GM19023 (cell line): ENCODE results near the gene GID8.

Experiments used
- ATAC-seq: cut with Tn5 transposase; IDR thresholded peaks from one replicate; pipeline ENCODE4 v1.9.1; 2021; ENCODE audit warnings: mild to moderate bottlenecking, moderate library complexity; ENCODE audit not compliant: unreplicated experiment

GID8 gene

DNA sequence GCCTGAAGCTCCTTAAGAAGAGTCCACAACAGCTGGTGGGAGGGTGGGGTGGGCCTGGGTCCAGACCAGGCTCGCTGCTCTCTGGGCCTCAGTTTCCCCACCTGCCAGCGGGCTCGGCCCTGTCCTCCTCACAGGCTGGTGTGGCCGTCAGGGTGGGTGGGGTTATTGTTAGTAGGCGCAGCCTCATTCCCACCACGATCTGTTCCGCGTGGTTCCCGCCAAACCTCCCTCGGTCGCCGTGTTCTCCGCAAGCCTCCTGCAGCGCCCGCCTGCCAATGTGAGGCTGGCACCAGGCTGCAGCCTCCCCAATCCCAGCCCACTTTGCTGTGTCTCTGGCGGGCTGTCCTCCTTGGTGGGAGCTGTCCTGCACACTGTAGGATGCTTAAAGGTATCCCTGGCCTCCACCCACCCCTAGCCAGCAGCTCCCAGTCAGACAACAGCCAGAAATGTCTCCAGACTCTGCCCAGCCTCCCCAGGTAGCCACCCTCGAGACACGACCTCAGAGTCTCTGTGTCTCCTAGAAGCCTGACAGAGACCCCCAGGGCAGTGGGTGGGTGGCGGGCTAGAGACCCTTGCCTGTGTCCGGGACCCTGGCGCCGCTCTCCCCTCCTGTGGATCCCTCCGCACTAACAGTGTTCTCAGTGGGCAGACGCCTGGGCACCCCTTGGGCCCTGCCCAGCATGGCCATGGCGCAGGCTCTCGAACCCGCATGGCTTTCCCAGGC is 29.8 kb downstream of the GID8 start:
- no peak for ATAC-seq

- ATAC-seq, result no peak
Measured at GRCh38 chr20:62968378-62969178, 30.6 kb downstream of the GID8 start.

DNA sequence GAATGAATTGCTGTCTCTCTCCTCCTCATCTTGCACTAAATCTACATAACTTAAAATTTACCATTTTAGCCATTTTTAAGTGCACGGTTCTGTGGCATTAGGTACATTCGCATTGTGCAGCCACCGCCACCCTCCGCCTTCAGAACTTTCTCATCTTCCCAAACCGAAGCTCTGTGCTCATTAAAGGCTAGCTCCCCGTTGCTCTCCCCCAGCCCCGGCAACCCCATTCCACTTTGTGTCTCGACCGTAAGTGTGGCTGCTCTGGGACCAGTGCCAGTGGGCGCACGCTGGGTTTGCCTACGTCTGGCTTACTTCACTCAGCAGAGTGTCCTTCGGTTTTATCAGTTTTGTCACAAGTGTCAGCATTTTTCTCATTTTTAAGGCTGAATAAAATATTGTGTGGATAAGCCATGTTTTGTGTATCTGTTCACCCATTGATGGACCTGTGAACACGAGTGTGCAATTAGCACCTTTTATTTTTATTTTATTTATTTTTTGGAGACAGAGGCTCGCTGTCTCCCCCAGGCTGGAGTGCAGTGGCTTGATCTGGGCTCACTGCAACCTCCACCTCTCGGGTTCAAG is 31.3 kb downstream of the GID8 start:
- no peak for ATAC-seq

DNA sequence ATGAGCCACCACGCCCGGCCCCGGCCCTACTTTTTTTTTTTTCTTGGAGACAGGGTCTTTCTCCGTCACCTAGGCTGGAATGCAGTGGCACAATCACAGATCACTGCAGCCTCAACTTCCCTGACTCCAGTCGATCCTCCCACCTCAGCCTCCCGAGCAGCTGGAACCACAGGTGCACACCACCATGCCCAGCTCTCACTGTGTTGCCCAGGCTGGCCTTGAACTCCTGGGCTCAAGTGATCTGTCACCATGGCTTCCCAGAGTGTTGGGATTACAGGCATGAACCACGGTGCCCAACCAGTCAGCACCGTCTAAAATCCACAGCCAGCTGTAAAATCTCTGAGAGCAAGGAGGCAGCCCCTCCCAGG is 32.0 kb downstream of the GID8 start:
- ATAC-seq, result no peak

- no peak for ATAC-seq
Measured at GRCh38 chr20:62970307-62971210, 32.6 kb downstream of the GID8 start.

GRCh38 chr20:62971211-62971949 is 33.4 kb downstream of the GID8 start:
- ATAC-seq, result no peak

DNA sequence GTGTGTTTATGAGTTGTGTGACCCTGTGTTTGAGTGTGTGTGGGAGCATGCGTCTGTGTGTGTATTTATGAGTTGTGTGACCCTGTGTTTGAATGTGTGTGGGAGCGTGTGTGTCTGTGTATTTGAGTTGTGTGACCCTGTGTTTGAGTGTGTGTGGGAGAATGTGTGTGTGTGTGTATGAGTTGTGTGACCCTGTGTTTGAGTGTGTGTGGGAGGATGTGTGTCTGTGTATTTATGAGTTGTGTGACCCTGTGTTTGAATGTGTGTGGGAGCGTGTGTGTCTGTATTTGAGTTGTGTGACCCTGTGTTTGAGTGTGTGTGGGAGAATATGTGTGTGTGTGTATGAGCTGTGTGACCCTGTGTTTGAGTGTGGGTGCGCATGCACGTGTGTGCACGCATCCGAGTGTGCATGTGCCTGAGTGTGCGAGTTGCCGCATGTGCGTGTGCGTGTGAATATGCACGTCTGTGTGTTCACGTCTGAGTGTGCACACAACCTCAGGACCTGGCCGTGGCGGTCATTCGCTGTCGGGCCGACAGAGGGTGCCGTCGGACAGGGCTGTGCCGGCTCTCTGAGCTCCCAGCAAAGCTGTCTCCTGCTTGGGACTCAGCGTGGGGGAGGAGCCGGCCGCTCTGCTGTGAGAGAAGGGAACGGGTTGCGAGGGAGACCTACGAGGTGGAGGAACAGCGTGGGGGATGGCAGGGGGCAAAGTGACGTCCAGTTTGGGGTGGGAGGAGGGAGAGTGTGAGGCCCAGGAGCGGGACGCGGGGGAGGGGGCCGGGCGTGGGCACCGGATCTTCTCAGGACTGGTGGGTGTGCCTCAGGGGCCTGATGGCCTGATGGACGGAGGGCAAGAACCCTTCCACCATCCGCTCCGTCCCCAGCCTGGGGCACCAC is 34.2 kb downstream of the GID8 start:
- peak; percentile 74 for ATAC-seq

- no peak for ATAC-seq
Measured at GRCh38 chr20:62972845-62973745, 35.1 kb downstream of the GID8 start.

DNA sequence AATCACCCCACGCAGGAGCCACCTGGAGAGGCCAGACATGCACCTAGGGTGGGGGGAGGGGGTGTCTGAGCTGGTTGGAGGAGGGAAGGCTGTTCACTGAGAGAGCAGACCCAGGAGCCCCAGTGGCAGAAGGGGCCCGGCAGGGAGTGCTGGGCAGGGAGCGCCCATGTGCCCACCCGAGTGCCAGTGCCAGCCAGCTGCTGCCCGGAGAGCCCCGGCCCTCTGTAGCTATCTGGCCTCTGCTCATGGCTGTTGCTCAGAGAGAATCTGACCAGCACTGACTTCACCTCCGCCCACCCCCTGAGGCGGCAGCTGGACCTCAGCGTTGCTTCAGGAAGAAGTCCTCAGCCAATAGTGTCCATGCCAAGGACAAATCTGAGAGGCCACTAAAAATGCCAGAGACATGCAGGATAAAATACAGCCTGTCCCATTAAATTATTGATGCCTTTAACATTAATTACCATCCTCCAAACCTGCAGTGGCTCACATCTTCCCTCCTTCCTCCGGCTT is 37.4 kb downstream of the GID8 start:
- no peak for ATAC-seq

DNA sequence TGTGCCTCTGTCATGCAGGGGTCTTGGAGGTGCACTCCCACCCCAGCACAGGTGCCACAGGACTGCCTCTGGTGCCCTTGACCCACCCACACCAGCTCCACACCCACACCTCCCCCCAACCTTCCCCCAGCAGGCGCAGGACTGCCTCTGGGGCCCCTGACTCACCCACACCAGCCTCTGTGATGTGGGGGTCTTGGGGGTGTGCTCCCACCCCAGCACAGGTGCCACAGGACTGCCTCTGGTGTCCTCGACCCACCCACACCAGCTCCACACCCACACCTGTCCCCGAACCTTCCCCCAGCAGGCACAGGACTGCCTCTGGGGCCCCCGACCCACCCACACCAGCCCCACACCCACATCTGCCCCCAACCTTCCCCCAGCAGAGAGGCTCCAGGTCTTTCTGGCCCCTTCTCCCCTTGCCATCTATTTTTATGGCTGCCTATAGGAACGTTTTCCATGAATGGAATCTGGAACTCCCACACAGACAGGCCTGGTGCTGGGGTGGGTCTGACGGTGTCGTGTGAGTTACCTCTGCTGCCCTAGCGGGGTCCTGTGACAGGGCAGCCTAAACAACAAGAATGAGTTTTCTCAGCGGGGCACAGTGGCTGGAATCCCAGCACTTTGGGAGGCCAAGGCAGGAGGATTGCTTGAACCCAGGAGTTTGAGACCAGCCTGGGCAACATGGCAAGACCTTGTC is 38.0 kb downstream of the GID8 start:
- ATAC-seq, result no peak

- no peak for ATAC-seq
Measured at GRCh38 chr20:62976886-62977285, 38.9 kb downstream of the GID8 start.

DNA sequence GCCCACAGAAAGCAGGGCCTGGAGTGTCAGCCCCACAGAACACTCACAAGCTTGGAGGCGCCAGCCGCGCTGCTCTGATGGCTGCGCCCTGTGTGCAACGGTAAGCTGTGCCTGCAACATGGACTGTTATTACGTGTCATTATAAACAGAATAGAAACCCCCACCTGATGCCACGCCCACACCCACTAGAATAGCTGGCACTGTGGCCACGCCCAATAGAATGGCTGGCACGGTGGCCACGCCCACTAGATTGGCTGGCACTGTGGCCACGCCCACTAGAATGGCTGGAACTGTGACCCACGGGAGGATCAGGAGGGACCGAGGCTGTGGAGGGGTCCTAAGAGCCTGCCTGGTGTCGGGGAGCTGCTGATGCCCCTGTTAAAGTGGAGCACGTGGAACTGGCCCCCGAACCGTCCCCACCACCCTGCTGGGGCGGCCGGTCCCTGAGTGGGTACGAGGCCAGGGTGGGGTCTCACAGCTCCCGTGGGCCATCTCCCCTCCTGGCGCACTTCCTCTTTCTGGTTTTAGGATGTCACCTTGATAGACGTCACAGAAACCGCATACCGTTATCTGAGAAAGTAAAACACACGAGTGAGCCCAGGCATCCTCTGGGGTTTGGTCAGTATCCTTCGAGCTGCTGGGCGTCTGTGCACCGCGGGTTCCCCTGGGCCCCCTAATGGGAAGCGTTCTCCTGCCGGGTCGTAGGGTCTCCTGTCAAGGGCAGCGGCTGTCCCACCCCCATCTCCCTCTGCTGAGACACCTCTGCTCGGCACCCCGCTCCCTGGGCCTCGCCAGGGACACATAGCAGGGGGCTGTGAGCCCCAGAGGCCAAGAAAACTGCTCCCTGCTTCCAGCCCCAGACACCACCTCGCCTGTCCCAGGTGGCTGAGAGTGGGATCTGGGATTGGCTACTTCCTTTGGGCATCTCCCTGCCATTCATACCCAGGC is 39.9 kb downstream of the GID8 start:
- peak; percentile 58 for ATAC-seq

DNA sequence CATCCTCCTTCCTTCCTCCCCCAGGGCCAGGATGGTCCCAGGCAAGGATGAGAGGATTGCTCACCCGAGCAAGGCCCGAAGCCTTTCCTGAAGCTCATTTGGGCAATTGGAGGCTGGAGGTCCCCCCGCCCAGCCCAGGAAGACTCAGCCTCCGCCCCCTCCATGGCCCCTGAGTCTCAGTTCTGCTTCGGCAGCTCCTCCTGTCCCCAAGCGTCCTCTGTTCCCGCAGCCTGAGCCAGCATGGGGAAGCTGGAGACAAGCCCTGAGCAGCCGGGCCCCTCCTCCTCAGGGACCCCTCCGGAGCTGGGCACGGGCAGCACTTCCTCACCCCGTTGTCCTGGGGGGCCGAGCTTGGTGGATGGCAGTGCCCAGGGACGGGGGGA is 40.6 kb downstream of the GID8 start:
- ATAC-seq, result no peak

DNA sequence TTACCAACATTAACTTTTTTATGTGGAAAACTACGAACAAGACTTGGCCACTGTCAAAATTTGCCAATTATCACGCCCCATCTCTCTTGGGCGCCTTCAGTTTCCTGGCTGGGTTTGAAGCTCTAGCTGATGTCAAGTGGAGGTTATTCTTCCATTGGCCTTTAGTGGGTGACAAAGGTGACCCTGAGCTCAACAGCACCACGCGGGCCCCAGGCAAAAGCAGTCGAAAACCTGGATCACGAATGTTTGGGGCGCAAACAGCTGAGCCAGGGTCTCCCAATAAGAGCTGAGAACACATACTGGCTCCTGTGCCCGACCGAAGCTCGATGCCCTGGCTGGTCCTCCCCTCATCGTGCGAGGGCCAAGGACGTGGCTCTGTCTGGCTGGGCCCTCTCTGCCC is 41.4 kb downstream of the GID8 start:
- no peak for ATAC-seq

DNA sequence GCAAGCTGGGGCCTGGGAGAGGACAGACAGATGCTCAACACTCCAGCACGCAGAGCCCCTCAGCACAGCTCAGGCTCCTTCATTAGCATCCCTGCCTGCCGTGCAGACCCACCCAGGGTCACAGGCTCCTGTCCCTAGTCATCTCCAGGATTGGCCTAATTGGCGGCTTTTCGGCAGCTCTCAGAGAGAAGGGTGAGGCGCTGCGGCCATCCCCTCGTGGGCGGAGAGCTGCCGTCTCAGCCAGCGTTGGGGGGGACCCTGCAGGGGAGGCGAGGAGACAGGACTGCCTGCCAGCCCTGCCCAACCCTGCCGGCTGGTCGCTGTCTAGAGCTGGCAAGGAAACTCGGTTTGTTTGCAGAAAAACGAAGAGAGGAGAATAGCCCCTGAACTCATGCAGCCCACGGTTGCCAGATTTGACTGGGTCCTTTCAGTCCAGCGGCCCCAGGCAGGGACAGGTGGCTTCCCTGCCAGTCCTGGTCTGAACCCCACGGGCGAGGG is 42.0 kb downstream of the GID8 start:
- ATAC-seq, result no peak

DNA sequence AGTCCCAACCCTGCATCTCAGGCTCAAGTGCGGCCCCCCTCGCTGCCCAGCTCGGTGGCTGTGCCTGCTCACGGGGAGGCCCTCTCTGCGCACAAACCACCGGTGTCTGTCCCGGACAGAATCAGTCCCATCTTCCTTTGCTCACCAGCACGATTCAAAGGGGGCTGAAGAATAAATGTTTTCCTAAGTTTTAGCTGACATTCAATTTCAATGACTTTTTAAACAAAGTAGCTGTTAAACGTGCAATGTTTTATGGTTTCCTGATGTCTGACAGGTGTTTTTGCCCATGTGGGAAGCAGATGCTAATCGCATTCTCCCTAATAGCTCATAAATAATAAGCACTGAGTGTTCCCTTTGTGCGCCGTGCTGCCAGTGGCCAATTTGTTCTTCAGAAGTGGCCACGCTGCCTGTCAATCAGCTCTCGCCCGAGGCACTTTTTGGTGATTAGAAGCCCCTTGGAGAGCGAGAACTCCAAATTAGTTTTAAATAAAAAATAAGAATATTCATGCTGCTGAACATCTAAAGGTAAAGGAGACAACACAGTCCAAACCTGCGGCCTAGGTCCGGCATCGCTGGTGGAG is 42.5 kb downstream of the GID8 start:
- no peak for ATAC-seq
